Astrocyte (in vitro differentiated cells and primary cell): Measurements from ENCODE around the gene APBA3. TPM values are rescaled to one million over a fixed set of nuclear protein-coding genes. Genes with fewer than 3 reads are reported as not detected.

Experiments
- DNase-seq: peaks from one replicate; pipeline ENCODE4 v3.0.0-alpha.2; 2010; ENCODE audit warnings: low read depth
- FAIRE-seq: peaks from 2 replicates; lab custom pipeline; 2011; peaks lifted over from hg19 to GRCh38; lab: Jason Lieb, UNC
- H2AFZ ChIP-seq: 2 replicates; pipeline ENCODE4 v1.6.0; 2012; ENCODE audit warnings: low read depth, low read length, inconsistent platforms
- H3K27ac ChIP-seq: 2 replicates; pipeline ENCODE4 v1.5.1; 2011; ENCODE audit warnings: low read depth, low read length, inconsistent platforms
- H3K27me3 ChIP-seq: 2 replicates; pipeline ENCODE4 v1.6.0; 2011; ENCODE audit warnings: low read length, inconsistent platforms; ENCODE audit not compliant: insufficient read depth
- H3K36me3 ChIP-seq: 2 replicates; pipeline ENCODE4 v1.5.1; 2011; ENCODE audit warnings: low read length, inconsistent platforms; ENCODE audit not compliant: insufficient read depth
- H3K4me1 ChIP-seq: 2 replicates; pipeline ENCODE4 v1.5.1; 2011; ENCODE audit warnings: low read length, inconsistent platforms; ENCODE audit not compliant: insufficient read depth
- H3K4me2 ChIP-seq: 2 replicates; pipeline ENCODE4 v1.6.0; 2012; ENCODE audit warnings: low read length, inconsistent platforms
- H3K4me3 ChIP-seq: 2 replicates; pipeline ENCODE4 v1.5.1; 2011; ENCODE audit warnings: low read depth, mild to moderate bottlenecking, low read length, inconsistent platforms; ENCODE audit not compliant: insufficient read depth
- H3K79me2 ChIP-seq: 2 replicates; pipeline ENCODE4 v1.6.0; 2012; ENCODE audit warnings: mild to moderate bottlenecking, low read length, inconsistent platforms; ENCODE audit not compliant: insufficient read depth
- H3K9ac ChIP-seq: 2 replicates; pipeline ENCODE4 v1.6.0; 2012; ENCODE audit warnings: mild to moderate bottlenecking, low read length, inconsistent platforms
- H3K9me3 ChIP-seq: 2 replicates; pipeline ENCODE4 v1.5.1; 2012; ENCODE audit warnings: low read depth, mild to moderate bottlenecking, low read length, inconsistent platforms; ENCODE audit not compliant: insufficient read depth
- H4K20me1 ChIP-seq: 2 replicates; pipeline ENCODE4 v1.6.0; 2012; ENCODE audit warnings: low read length, inconsistent platforms; ENCODE audit not compliant: insufficient read depth
- H3K27ac Mint-ChIP-seq: one replicate; pipeline ENCODE4 v1.8.0; 2021; ENCODE audit warnings: mild to moderate bottlenecking, mixed read lengths; ENCODE audit not compliant: unreplicated experiment
- H3K27me3 Mint-ChIP-seq: one replicate; pipeline ENCODE4 v1.8.0; 2021; ENCODE audit warnings: low read depth, mixed read lengths; ENCODE audit not compliant: unreplicated experiment
- H3K36me3 Mint-ChIP-seq: one replicate; pipeline ENCODE4 v1.8.0; 2021; ENCODE audit warnings: low read depth, mixed read lengths; ENCODE audit not compliant: unreplicated experiment
- H3K4me1 Mint-ChIP-seq: one replicate; pipeline ENCODE4 v1.8.0; 2021; ENCODE audit warnings: low read depth, mixed read lengths; ENCODE audit not compliant: unreplicated experiment
- H3K4me3 Mint-ChIP-seq: one replicate; pipeline ENCODE4 v1.8.0; 2021; ENCODE audit warnings: mild to moderate bottlenecking, moderate library complexity, mixed read lengths; ENCODE audit not compliant: unreplicated experiment
- H3K9me3 Mint-ChIP-seq: one replicate; pipeline ENCODE4 v1.8.0; 2021; ENCODE audit warnings: mild to moderate bottlenecking, mixed read lengths; ENCODE audit not compliant: unreplicated experiment
- CTCF ChIP-seq: IDR thresholded peaks from 2 replicates; pipeline ENCODE4 v1.5.1; 2011; ENCODE audit warnings: low read depth, mild to moderate bottlenecking, inconsistent platforms, low read length, moderate library complexity; ENCODE audit not compliant: insufficient read depth
- EZH2 ChIP-seq: IDR thresholded peaks from 2 replicates; pipeline ENCODE4 v1.6.1; 2012; ENCODE audit warnings: mild to moderate bottlenecking, low read length, inconsistent platforms; ENCODE audit not compliant: insufficient read depth
- total RNA-seq: library from RNA; stranded (reverse); gene quantifications from 2 replicates; pipeline ENCODE4 v1.2.1, GENCODE V29; 2021

The APBA3 gene
- total RNA-seq, 1 donor from 2014 or later: 16.5 TPM

GRCh38 chr19:3801412-3802096 is 40.1 kb upstream of the APBA3 start:
- DNase-seq (peak; percentile 5), FAIRE-seq (no peak)
- H3K27me3 ChIP-seq: peaks cover 25% of the 10 kb centered on the region
- H3K9ac ChIP-seq: no peak overlapping the region
- no peak overlapping the region for H3K4me3 Mint-ChIP-seq
- H3K27ac Mint-ChIP-seq: no peak overlapping the region
- no peaks in the 10 kb centered on the region for H3K9me3 Mint-ChIP-seq
- peak; percentile 90 for TF ChIP-seq EZH2
- TF ChIP-seq CTCF: no peak
- H3K9me3 ChIP-seq: peaks cover 4% of the 10 kb centered on the region
- no peak overlapping the region for H3K27ac ChIP-seq
- no peaks in the 10 kb centered on the region for H3K4me1 Mint-ChIP-seq
- H3K79me2 ChIP-seq: no peaks in the 10 kb centered on the region
- H3K36me3 ChIP-seq: no peaks in the 10 kb centered on the region
- H3K4me1 ChIP-seq: peaks cover 8% of the 10 kb centered on the region
- H3K36me3 Mint-ChIP-seq: no peaks in the 10 kb centered on the region
- peaks cover 42% of the 10 kb centered on the region for H3K27me3 Mint-ChIP-seq
- peak overlapping the region; percentile 40 for H2AFZ ChIP-seq
- no peaks in the 10 kb centered on the region for H4K20me1 ChIP-seq
- H3K4me3 ChIP-seq: no peak overlapping the region
- H3K4me2 ChIP-seq: peak overlapping the region; percentile 76

- FAIRE-seq: no peak
- Histone ChIP-seq H3K27ac (no peak overlapping the region), H3K79me2 (no peaks in the 10 kb centered on the region), H3K36me3 (no peaks in the 10 kb centered on the region), H3K4me2 (peak overlapping the region; percentile 76), H3K4me3 (no peak overlapping the region), H3K27me3 (peaks cover 25% of the 10 kb centered on the region), H3K9me3 (peaks cover 4% of the 10 kb centered on the region), H3K9ac (no peak overlapping the region), H2AFZ (peak overlapping the region; percentile 40), H4K20me1 (no peaks in the 10 kb centered on the region), H3K4me1 (peaks cover 8% of the 10 kb centered on the region)
- Mint-ChIP-seq H3K27ac (no peak overlapping the region), H3K9me3 (no peaks in the 10 kb centered on the region), H3K4me1 (no peaks in the 10 kb centered on the region), H3K36me3 (no peaks in the 10 kb centered on the region), H3K27me3 (peaks cover 38% of the 10 kb centered on the region), H3K4me3 (no peak overlapping the region)
- no peak for DNase-seq
- TF ChIP-seq CTCF (no peak), EZH2 (no peak)
Measured at GRCh38 chr19:3800996-3801395, 39.5 kb upstream of the APBA3 start.

GRCh38 chr19:3798137-3798536 is 36.6 kb upstream of the APBA3 start:
- Mint-ChIP-seq H3K4me1 (no peaks in the 10 kb centered on the region), H3K27ac (no peak overlapping the region), H3K9me3 (peaks cover 3% of the 10 kb centered on the region), H3K27me3 (peaks cover 29% of the 10 kb centered on the region), H3K36me3 (no peaks in the 10 kb centered on the region), H3K4me3 (no peak overlapping the region)
- TF ChIP-seq EZH2: no peak
- no peak for TF ChIP-seq CTCF
- Histone ChIP-seq H3K9ac (no peak overlapping the region), H3K4me1 (peaks cover 8% of the 10 kb centered on the region), H3K36me3 (no peaks in the 10 kb centered on the region), H3K27me3 (peaks cover 23% of the 10 kb centered on the region), H2AFZ (no peak overlapping the region), H3K4me2 (no peak overlapping the region), H3K9me3 (peaks cover 4% of the 10 kb centered on the region), H4K20me1 (no peaks in the 10 kb centered on the region), H3K79me2 (no peaks in the 10 kb centered on the region), H3K27ac (no peak overlapping the region), H3K4me3 (no peak overlapping the region)
- no peak for FAIRE-seq
- no peak for DNase-seq
